H1 (cell line): ENCODE results near the gene ACACA. TPM values are rescaled to one million over a fixed set of nuclear protein-coding genes. Genes with fewer than 3 reads are reported as not detected.

ENCODE experiments used
- CTCF ChIA-PET: fragments of 300-600 bp; sonication (Branson Sonifier 250); formaldehyde crosslinking; loops from one replicate; lab custom pipeline; 2021; ENCODE audit not compliant: partially characterized antibody; lab: Charles Lee
- POLR2A ChIA-PET: fragments of 300-600 bp; sonication (Branson Sonifier 250); formaldehyde crosslinking; loops from one replicate; lab custom pipeline; 2021; ENCODE audit warnings: inconsistent platforms; ENCODE audit not compliant: partially characterized antibody; lab: Charles Lee
- DNase-seq, 2 experiments: peaks; one replicate each; pipeline versions ENCODE4 v3.0.0 to v3.0.0-alpha.2; 2010 to 2022; ENCODE audit warnings: low spot score in 2 of 2, low read depth in 1 of 2, mixed read lengths in 1 of 2
- FAIRE-seq: peaks from 2 replicates; lab custom pipeline; 2011; peaks lifted over from hg19 to GRCh38; lab: Jason Lieb, UNC
- H2AFZ ChIP-seq: 2 replicates; pipeline ENCODE4 v1.8.1; 2012; ENCODE audit warnings: low read length, inconsistent platforms
- H2AK5ac ChIP-seq: 2 replicates; pipeline ENCODE4 v1.6.1; 2013; ENCODE audit warnings: low read depth, low read length
- H2BK120ac ChIP-seq: replicated peaks from 2 replicates; pipeline ENCODE3; 2013; ENCODE audit warnings: low read depth, low read length, inconsistent platforms
- H2BK12ac ChIP-seq: 2 replicates; pipeline ENCODE4 v1.6.1; 2013; ENCODE audit warnings: low read depth, low read length
- H2BK15ac ChIP-seq: 2 replicates; pipeline ENCODE4 v1.6.1; 2013; ENCODE audit warnings: low read length
- H2BK20ac ChIP-seq: 2 replicates; pipeline ENCODE4 v1.6.1; 2013; ENCODE audit warnings: low read length
- H2BK5ac ChIP-seq: 2 replicates; pipeline ENCODE4 v1.6.1; 2013; ENCODE audit warnings: low read depth, low read length
- H3K14ac ChIP-seq: 2 replicates; pipeline ENCODE4 v1.6.1; 2013; ENCODE audit warnings: inconsistent platforms; ENCODE audit not compliant: insufficient read length
- H3K18ac ChIP-seq: 2 replicates; pipeline ENCODE4 v1.6.1; 2013; ENCODE audit warnings: low read length; ENCODE audit errors: extremely low read depth
- H3K23ac ChIP-seq: 2 replicates; pipeline ENCODE4 v1.6.1; 2013; ENCODE audit warnings: inconsistent platforms; ENCODE audit not compliant: insufficient read length
- H3K23me2 ChIP-seq: 2 replicates; pipeline ENCODE4 v1.6.1; 2013; ENCODE audit warnings: low read depth, low read length
- H3K27ac ChIP-seq: 2 replicates; pipeline ENCODE4 v1.6.1; 2011; ENCODE audit warnings: low read depth, low read length, inconsistent platforms
- H3K27me3 ChIP-seq, 4 experiments: replicated peaks in 1 of 4; 1 replicate in 1 of 4; 2 replicates in 3 of 4; pipeline versions ENCODE4 v1.6.1 to v1.8.1; 2011 to 2013; ENCODE audit warnings: low read length in 3 of 4, mild to moderate bottlenecking in 3 of 4, inconsistent platforms in 2 of 4, mixed read lengths in 2 of 4, moderate library complexity in 1 of 4; ENCODE audit not compliant: control insufficient read depth in 3 of 4, insufficient read depth in 3 of 4; ENCODE audit errors: extremely low read depth in 1 of 4
- H3K36me3 ChIP-seq, 4 experiments: 2 replicates each; pipeline versions ENCODE4 v1.6.1 to v1.8.1; 2011 to 2013; ENCODE audit warnings: mild to moderate bottlenecking in 4 of 4, low read length in 3 of 4, moderate library complexity in 2 of 4, control low read depth in 1 of 4, inconsistent platforms in 1 of 4; ENCODE audit not compliant: insufficient read depth in 4 of 4, control insufficient read depth in 2 of 4
- H3K4ac ChIP-seq: replicated peaks from 2 replicates; pipeline ENCODE3; 2013; ENCODE audit warnings: low read length, low read depth, mixed read lengths, inconsistent platforms; ENCODE audit not compliant: insufficient read length
- H3K4me1 ChIP-seq, 4 experiments: replicated peaks in 1 of 4; 1 replicate in 1 of 4; 2 replicates in 3 of 4; pipeline versions ENCODE4 v1.6.1 to v1.8.1; 2011 to 2013; ENCODE audit warnings: low read length in 3 of 4, inconsistent platforms in 2 of 4, mixed read lengths in 1 of 4; ENCODE audit not compliant: insufficient read depth in 4 of 4, control insufficient read depth in 3 of 4
- H3K4me2 ChIP-seq, 2 experiments: 2 replicates each; pipeline versions ENCODE4 v1.6.1 to v1.8.1; 2011 to 2013; ENCODE audit warnings: low read depth in 2 of 2, low read length in 2 of 2, control low read depth in 1 of 2, inconsistent platforms in 1 of 2, mild to moderate bottlenecking in 1 of 2; ENCODE audit not compliant: insufficient read depth in 1 of 2
- H3K4me3 ChIP-seq, 4 experiments: fragments of 200-600, 300-600 bp in 1 of 4; sonication (generic), shearing (Covaris generic), sonication (Bioruptor Twin) in 1 of 4; 2 replicates each; pipeline versions ENCODE4 v1.5.1 to v1.8.1; 2011 to 2016; ENCODE audit warnings: low read length in 4 of 4, low read depth in 3 of 4, control low read depth in 2 of 4, inconsistent platforms in 2 of 4, mild to moderate bottlenecking in 2 of 4, mixed read lengths in 1 of 4, moderate library complexity in 1 of 4; ENCODE audit not compliant: insufficient read depth in 2 of 4; ENCODE audit errors: extremely low read depth in 1 of 4
- H3K56ac ChIP-seq: replicated peaks from 2 replicates; pipeline ENCODE3; 2013; ENCODE audit warnings: low read depth, mild to moderate bottlenecking, mixed read lengths, low read length, inconsistent platforms; ENCODE audit not compliant: insufficient read length
- H3K79me1 ChIP-seq: 2 replicates; pipeline ENCODE4 v1.6.1; 2013; ENCODE audit warnings: low read depth, low read length, control low read depth
- H3K79me2 ChIP-seq, 2 experiments: 2 replicates each; pipeline versions ENCODE4 v1.6.1 to v1.8.1; 2012 to 2013; ENCODE audit warnings: low read length in 2 of 2, mild to moderate bottlenecking in 2 of 2, inconsistent platforms in 1 of 2; ENCODE audit not compliant: insufficient read depth in 2 of 2, control insufficient read depth in 1 of 2
- H3K9ac ChIP-seq, 4 experiments: replicated peaks in 1 of 4; 1 replicate in 1 of 4; 2 replicates in 3 of 4; pipeline versions ENCODE4 v1.6.1 to v1.8.1; 2011 to 2013; ENCODE audit warnings: low read depth in 3 of 4, low read length in 3 of 4, control low read depth in 2 of 4, mild to moderate bottlenecking in 2 of 4, moderate library complexity in 2 of 4, inconsistent platforms in 1 of 4; ENCODE audit errors: extremely low read depth in 1 of 4
- H3K9me3 ChIP-seq, 2 experiments: 2 replicates each; pipeline versions ENCODE4 v1.6.1 to v1.8.1; 2012 to 2013; ENCODE audit warnings: mild to moderate bottlenecking in 2 of 2, moderate library complexity in 2 of 2, control low read depth in 1 of 2, inconsistent platforms in 1 of 2, low read depth in 1 of 2, low read length in 1 of 2, mixed read lengths in 1 of 2; ENCODE audit not compliant: insufficient read depth in 2 of 2
- H4K20me1 ChIP-seq, 2 experiments: replicated peaks in 1 of 2; 2 replicates each; pipeline versions ENCODE3 to v1.8.1; 2011 to 2013; ENCODE audit warnings: inconsistent platforms in 2 of 2, low read length in 2 of 2, mild to moderate bottlenecking in 1 of 2; ENCODE audit not compliant: insufficient read depth in 2 of 2, control insufficient read depth in 1 of 2
- H4K5ac ChIP-seq: 2 replicates; pipeline ENCODE4 v1.6.1; 2013; ENCODE audit warnings: low read length, low read depth, mixed read lengths, inconsistent platforms; ENCODE audit not compliant: insufficient read length
- H4K8ac ChIP-seq: 2 replicates; pipeline ENCODE4 v1.8.0; 2013; ENCODE audit warnings: mild to moderate bottlenecking, moderate library complexity, low read length, inconsistent platforms; ENCODE audit not compliant: insufficient read depth; ENCODE audit errors: extremely low read depth
- H4K91ac ChIP-seq: replicated peaks from 2 replicates; pipeline ENCODE3; 2013; ENCODE audit warnings: low read length, mixed read lengths, inconsistent platforms; ENCODE audit not compliant: insufficient read length
- ATF3 ChIP-seq: IDR thresholded peaks from 2 replicates; pipeline ENCODE4 v1.6.1; 2011; ENCODE audit warnings: low read depth, mild to moderate bottlenecking, low read length; ENCODE audit not compliant: insufficient read depth
- CEBPB ChIP-seq: IDR thresholded peaks from 2 replicates; pipeline ENCODE4 v1.6.1; 2012; ENCODE audit warnings: low read depth, low read length
- CHD1 ChIP-seq: IDR thresholded peaks from 2 replicates; pipeline ENCODE4 v1.6.1; 2012; ENCODE audit warnings: low read depth, low read length, improper control_type of control experiment
- FOSL1 ChIP-seq: IDR thresholded peaks from 2 replicates; pipeline ENCODE4 v1.6.1; 2011; ENCODE audit warnings: mild to moderate bottlenecking, low read depth, low read length, moderate library complexity; ENCODE audit not compliant: insufficient read depth
- HDAC6 ChIP-seq: IDR thresholded peaks from one replicate; pipeline ENCODE4 v1.7.1; 2012; ENCODE audit warnings: low read depth, mild to moderate bottlenecking, inconsistent platforms, low read length, moderate library complexity
- JUND ChIP-seq: IDR thresholded peaks from 2 replicates; pipeline ENCODE4 v1.6.1; 2011; ENCODE audit warnings: mild to moderate bottlenecking, improper control_type of control experiment, low read length
- NANOG ChIP-seq: IDR thresholded peaks from 2 replicates; pipeline ENCODE4 v1.6.1; 2011; ENCODE audit warnings: low read length, low read depth, mild to moderate bottlenecking, inconsistent platforms; ENCODE audit not compliant: insufficient read depth, poor library complexity, severe bottlenecking
- PHF8 ChIP-seq: fragments of 200-600 bp; sonication (generic); conservative IDR thresholded peaks from 2 replicates; pipeline ENCODE4 v1.7.1; 2012; ENCODE audit warnings: low read depth, mild to moderate bottlenecking, inconsistent platforms, low read length, moderate library complexity
- RAD21 ChIP-seq, 2 experiments: IDR thresholded peaks in 1 of 2; conservative IDR thresholded peaks in 1 of 2; 2 replicates each; pipeline ENCODE4 v1.6.1; 2011; ENCODE audit warnings: low read depth in 2 of 2, low read length in 2 of 2, improper control_type of control experiment in 1 of 2, inconsistent platforms in 1 of 2, mild to moderate bottlenecking in 1 of 2, moderate library complexity in 1 of 2
- SIX5 ChIP-seq: IDR thresholded peaks from 2 replicates; pipeline ENCODE4 v1.6.1; 2011; ENCODE audit warnings: mild to moderate bottlenecking, low read depth, low read length
- SRF ChIP-seq: IDR thresholded peaks from 2 replicates; pipeline ENCODE4 v1.6.1; 2011; ENCODE audit warnings: mild to moderate bottlenecking, low read depth, low read length, moderate library complexity
- TAF1 ChIP-seq: IDR thresholded peaks from 2 replicates; pipeline ENCODE4 v1.6.1; 2011; ENCODE audit warnings: mild to moderate bottlenecking, low read depth, low read length
- TAF7 ChIP-seq: optimal IDR thresholded peaks from 2 replicates; pipeline ENCODE3; 2011; ENCODE audit warnings: low read depth, mild to moderate bottlenecking, inconsistent platforms, low read length, moderate library complexity, borderline replicate concordance
- WGBS, 2 experiments: shearing (Covaris generic) in 1 of 2; methylation state at CpG; one replicate each; pipeline versions ENCODE4 v1.1.6 to v1.1.7; 2013 to 2015; ENCODE audit warnings: low lambda C conversion rate in 2 of 2, mixed read lengths in 2 of 2, inconsistent platforms in 1 of 2, low coverage in 1 of 2, missing lambda C conversion rate in 1 of 2; ENCODE audit not compliant: insufficient replicate concordance in 2 of 2, insufficient coverage in 1 of 2, insufficient read length in 1 of 2; ENCODE audit errors: extremely low coverage in 1 of 2, missing lambda C conversion rate in 1 of 2; 5-methylcytosine and 5-hydroxymethylcytosine counted together
- polyA plus RNA-seq, 7 experiments: library from polyadenylated mRNA; depleted of rRNA in 3 of 7; stranded (reverse) in 5 of 7; unstranded in 2 of 7; fragments of >200 nt in 5 of 7; fragments of 200-250 nt in 2 of 7; gene quantifications; 1 replicate in 5 of 7; 2 replicates in 1 of 7; 4 replicates in 1 of 7; pipeline versions ENCODE4 v1.2.1 to v1.2.3, GENCODE V29; 2011 to 2013; ENCODE audit warnings: missing spikeins in 2 of 7, mixed read lengths in 2 of 7
- total RNA-seq: library from RNA; stranded (reverse); fragmentation: NEBNext Ultra II Directional; extraction: Animal tissue kit (Norgen Biotek cat#: 25700); gene quantifications from 2 replicates; pipeline ENCODE4 v1.2.1, GENCODE V29; 2021
- TF ChIP-seq, protein P1 (sequence below): IDR thresholded peaks from 2 replicates; pipeline ENCODE4 v1.6.1; 2012; ENCODE audit warnings: inconsistent platforms

The ACACA gene
- total and polyA plus RNA-seq, 2 of the 8 experiments (the other 6 are each of a cell fraction or from before 2014, with no cell fraction given): 74.0 to 160 TPM

- no peak overlapping the region for H4K91ac ChIP-seq
- H3K9me3 ChIP-seq: no peaks in the 10 kb centered on the region
- no peak overlapping the region for H2BK15ac ChIP-seq
- H4K5ac ChIP-seq: no peak overlapping the region
- no peaks in the 10 kb centered on the region for H3K27me3 ChIP-seq
- no peaks in the 10 kb centered on the region for H3K4me1 ChIP-seq
- FAIRE-seq: no peak
- H3K23me2 ChIP-seq: no peaks in the 10 kb centered on the region
- H2AFZ ChIP-seq: no peak overlapping the region
- WGBS, 2 experiments: 90% methylated on average over 1 of the region's 1 CpG; no CpG with 5 or more reads in 1 of the 2 experiments
- no peak overlapping the region for H3K9ac ChIP-seq
- no peak overlapping the region for H3K23ac ChIP-seq
- H2BK12ac ChIP-seq: no peak overlapping the region
- H4K20me1 ChIP-seq: no peaks in the 10 kb centered on the region
- no peak overlapping the region for H4K8ac ChIP-seq
- H2BK20ac ChIP-seq: no peak overlapping the region
- H3K36me3 ChIP-seq: peaks cover 0 to 37% (median 14%) of the 10 kb centered on the region in 4 experiments; a peak in 7 of 8 replicates
- no peak overlapping the region for H2BK5ac ChIP-seq
- no peak overlapping the region for H3K4ac ChIP-seq
- H3K18ac ChIP-seq: no peak overlapping the region
- H3K27ac ChIP-seq: no peak overlapping the region
- ChIA-PET CTCF (interaction anchor here (1.1 kb wide), 1 partner anchor 81 kb away, joined by 3 read pairs; no protein-coding TSS in a partner anchor), POLR2A (no interaction called here)
- DNase-seq: no peak
- no peak overlapping the region for H2AK5ac ChIP-seq
- H2BK120ac ChIP-seq: no peak overlapping the region
- H3K4me3 ChIP-seq: no peak overlapping the region
- no peak overlapping the region for H3K14ac ChIP-seq
- no peak overlapping the region for H3K56ac ChIP-seq
- no peaks in the 10 kb centered on the region for H3K79me2 ChIP-seq
- no peak overlapping the region for H3K4me2 ChIP-seq
- H3K79me1 ChIP-seq: no peaks in the 10 kb centered on the region; the same call in 1 of the 2 replicates
- TF ChIP-seq SRF: no peak
- TF ChIP-seq, protein P1, sequence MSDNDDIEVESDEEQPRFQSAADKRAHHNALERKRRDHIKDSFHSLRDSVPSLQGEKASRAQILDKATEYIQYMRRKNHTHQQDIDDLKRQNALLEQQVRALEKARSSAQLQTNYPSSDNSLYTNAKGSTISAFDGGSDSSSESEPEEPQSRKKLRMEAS: no peak
- no peak for TF ChIP-seq PHF8
- TF ChIP-seq JUND: no peak
- no peak for TF ChIP-seq FOSL1
- no peak for TF ChIP-seq TAF7
- TF ChIP-seq TAF1: no peak
- no peak for TF ChIP-seq RAD21 (IDR thresholded peaks at IDR 0.05 in 1 of 2, conservative IDR thresholded peaks at IDR 0.05 in 1 of 2; ENCODE audit: low read depth in 2 of 2, low read length in 2 of 2)
- no peak for TF ChIP-seq CHD1
- no peak for TF ChIP-seq SIX5
- no peak for TF ChIP-seq HDAC6
- no peak for TF ChIP-seq ATF3
- TF ChIP-seq NANOG: no peak
- no peak for TF ChIP-seq CEBPB
Observed at GRCh38 chr17:37179893-37180292, 226.7 kb downstream of the ACACA start.
